Smooth muscle cell (in vitro differentiated cells): ENCODE data around the gene CHST8. TPM values are rescaled to one million over a fixed set of nuclear protein-coding genes. Genes with fewer than 3 reads are reported as not detected.

Experiments
- DNase-seq: peaks from one replicate; lab custom pipeline; 2025; ENCODE audit not compliant: unreplicated experiment; lab: John Stamatoyannopoulos, UW
- H2AFZ ChIP-seq: fragments of 200-600 bp; sonication (generic); 2 replicates; pipeline ENCODE4 v1.6.0; 2016; ENCODE audit warnings: antibody characterized with exemption, low read depth, mild to moderate bottlenecking
- H3F3A ChIP-seq: fragments of 200-600 bp; sonication (generic); 2 replicates; pipeline ENCODE4 v1.6.0; 2017; ENCODE audit warnings: antibody characterized with exemption, low read depth
- H3K27ac ChIP-seq: fragments of 200-600 bp; sonication (generic); 2 replicates; pipeline ENCODE4 v1.5.1; 2016; ENCODE audit warnings: low read depth, mild to moderate bottlenecking
- H3K27me3 ChIP-seq: fragments of 200-600 bp; sonication (generic); 2 replicates; pipeline ENCODE4 v1.6.1; 2016; ENCODE audit warnings: low read depth, mild to moderate bottlenecking
- H3K36me3 ChIP-seq: fragments of 200-600 bp; sonication (generic); 2 replicates; pipeline ENCODE4 v1.5.1; 2016; ENCODE audit warnings: low read depth
- H3K4me1 ChIP-seq: fragments of 200-600 bp; sonication (generic); 2 replicates; pipeline ENCODE4 v1.5.1; 2016; ENCODE audit warnings: low read depth
- H3K4me2 ChIP-seq: fragments of 200-600 bp; sonication (generic); 2 replicates; pipeline ENCODE4 v1.6.0; 2016; ENCODE audit warnings: mild to moderate bottlenecking
- H3K4me3 ChIP-seq: fragments of 200-600 bp; sonication (generic); 2 replicates; pipeline ENCODE4 v1.5.1; 2016; ENCODE audit warnings: mild to moderate bottlenecking
- H3K79me2 ChIP-seq: fragments of 200-600 bp; sonication (generic); 2 replicates; pipeline ENCODE4 v1.6.0; 2016; ENCODE audit warnings: low read depth, mild to moderate bottlenecking
- H3K9ac ChIP-seq: fragments of 200-600 bp; sonication (generic); 2 replicates; pipeline ENCODE4 v1.6.0; 2016; ENCODE audit warnings: low read depth
- H3K9me3 ChIP-seq: fragments of 200-600 bp; sonication (generic); replicated peaks from 2 replicates; pipeline ENCODE4 v1.5.1; 2016; ENCODE audit warnings: low read depth
- H4K20me1 ChIP-seq: fragments of 200-600 bp; sonication (generic); 2 replicates; pipeline ENCODE4 v1.6.0; 2016; ENCODE audit warnings: low read depth
- CTCF ChIP-seq: fragments of 200-600 bp; sonication (generic); IDR thresholded peaks from 2 replicates; pipeline ENCODE4 v1.5.1; 2017; ENCODE audit warnings: borderline replicate concordance, mild to moderate bottlenecking, antibody characterized with exemption; ENCODE audit not compliant: insufficient read depth, poor library complexity, severe bottlenecking
- WGBS: methylation state at CpG from one replicate; pipeline ENCODE4 v1.1.7; 2016; ENCODE audit warnings: low lambda C conversion rate; 5-methylcytosine and 5-hydroxymethylcytosine counted together
- polyA plus RNA-seq: library from polyadenylated mRNA; unstranded; fragments of >200 nt; fragmentation: Nextera tagmentation; extraction: Ambion mirVana; gene quantifications from 2 replicates; pipeline ENCODE4 v1.2.1, GENCODE V29; 2016
- total RNA-seq: library from RNA; depleted of rRNA; stranded (reverse); fragments of >200 nt; gene quantifications from 2 replicates; pipeline ENCODE4 v1.2.3, GENCODE V29; 2014

The CHST8 gene
- total and polyA plus RNA-seq, 2 experiments from 2014 or later = not detected

GRCh38 chr19:33627962-33628839 lies 6.4 kb downstream of the CHST8 start:
- no peaks in the 10 kb centered on the region for H3K36me3 ChIP-seq
- H3K9me3 ChIP-seq = no peaks in the 10 kb centered on the region
- no peak overlapping the region for H3K27ac ChIP-seq
- DNase-seq = no peak
- H3K4me2 ChIP-seq = no peak overlapping the region
- no peak overlapping the region for H3K4me3 ChIP-seq
- peaks cover 34% of the 10 kb centered on the region for H3K27me3 ChIP-seq
- no peaks in the 10 kb centered on the region for H3F3A ChIP-seq
- no peaks in the 10 kb centered on the region for H4K20me1 ChIP-seq
- H2AFZ ChIP-seq = no peak overlapping the region
- WGBS = 86% methylated on average over 12 of the region's 12 CpGs
- no peaks in the 10 kb centered on the region for H3K79me2 ChIP-seq
- H3K9ac ChIP-seq = no peak overlapping the region
- no peak for TF ChIP-seq CTCF
- H3K4me1 ChIP-seq = peaks cover 2% of the 10 kb centered on the region

GRCh38 chr19:33628921-33629825 lies 7.4 kb downstream of the CHST8 start:
- 86% methylated on average over 13 of the region's 13 CpGs for WGBS
- Histone ChIP-seq H3K4me2 (no peak overlapping the region), H3K79me2 (no peaks in the 10 kb centered on the region), H3K4me1 (no peaks in the 10 kb centered on the region), H3F3A (no peaks in the 10 kb centered on the region), H2AFZ (no peak overlapping the region), H3K27me3 (peaks cover 25% of the 10 kb centered on the region), H3K4me3 (no peak overlapping the region), H3K36me3 (no peaks in the 10 kb centered on the region), H4K20me1 (no peaks in the 10 kb centered on the region), H3K9ac (no peak overlapping the region), H3K9me3 (no peaks in the 10 kb centered on the region), H3K27ac (no peak overlapping the region)
- TF ChIP-seq CTCF = no peak
- DNase-seq = no peak

- no peak for DNase-seq
- H4K20me1 ChIP-seq = no peaks in the 10 kb centered on the region
- H3K9ac ChIP-seq = no peak overlapping the region
- H3K9me3 ChIP-seq = no peaks in the 10 kb centered on the region
- H3K4me3 ChIP-seq = no peak overlapping the region
- H3K4me2 ChIP-seq = no peak overlapping the region
- TF ChIP-seq CTCF = no peak
- no peaks in the 10 kb centered on the region for H3F3A ChIP-seq
- no peak overlapping the region for H2AFZ ChIP-seq
- no peaks in the 10 kb centered on the region for H3K79me2 ChIP-seq
- no peaks in the 10 kb centered on the region for H3K4me1 ChIP-seq
- no peaks in the 10 kb centered on the region for H3K36me3 ChIP-seq
- 85% methylated on average over 9 of the region's 9 CpGs for WGBS
- H3K27ac ChIP-seq = no peak overlapping the region
- H3K27me3 ChIP-seq = peaks cover 17% of the 10 kb centered on the region
These were observed 8.1 kb downstream of the CHST8 start for GRCh38 chr19:33629826-33630375.
